GM19455 (cell line): ENCODE measurements around the gene CREB3L4.
A peak's percentile ranks its signal among the peaks of the same experiment; 100 is the strongest.

ENCODE experiments used
- ATAC-seq: cut with Tn5 transposase; IDR thresholded peaks from one replicate; pipeline ENCODE4 v1.9.1; 2021; ENCODE audit not compliant: unreplicated experiment

The CREB3L4 gene, protein sequence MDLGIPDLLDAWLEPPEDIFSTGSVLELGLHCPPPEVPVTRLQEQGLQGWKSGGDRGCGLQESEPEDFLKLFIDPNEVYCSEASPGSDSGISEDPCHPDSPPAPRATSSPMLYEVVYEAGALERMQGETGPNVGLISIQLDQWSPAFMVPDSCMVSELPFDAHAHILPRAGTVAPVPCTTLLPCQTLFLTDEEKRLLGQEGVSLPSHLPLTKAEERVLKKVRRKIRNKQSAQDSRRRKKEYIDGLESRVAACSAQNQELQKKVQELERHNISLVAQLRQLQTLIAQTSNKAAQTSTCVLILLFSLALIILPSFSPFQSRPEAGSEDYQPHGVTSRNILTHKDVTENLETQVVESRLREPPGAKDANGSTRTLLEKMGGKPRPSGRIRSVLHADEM

DNA sequence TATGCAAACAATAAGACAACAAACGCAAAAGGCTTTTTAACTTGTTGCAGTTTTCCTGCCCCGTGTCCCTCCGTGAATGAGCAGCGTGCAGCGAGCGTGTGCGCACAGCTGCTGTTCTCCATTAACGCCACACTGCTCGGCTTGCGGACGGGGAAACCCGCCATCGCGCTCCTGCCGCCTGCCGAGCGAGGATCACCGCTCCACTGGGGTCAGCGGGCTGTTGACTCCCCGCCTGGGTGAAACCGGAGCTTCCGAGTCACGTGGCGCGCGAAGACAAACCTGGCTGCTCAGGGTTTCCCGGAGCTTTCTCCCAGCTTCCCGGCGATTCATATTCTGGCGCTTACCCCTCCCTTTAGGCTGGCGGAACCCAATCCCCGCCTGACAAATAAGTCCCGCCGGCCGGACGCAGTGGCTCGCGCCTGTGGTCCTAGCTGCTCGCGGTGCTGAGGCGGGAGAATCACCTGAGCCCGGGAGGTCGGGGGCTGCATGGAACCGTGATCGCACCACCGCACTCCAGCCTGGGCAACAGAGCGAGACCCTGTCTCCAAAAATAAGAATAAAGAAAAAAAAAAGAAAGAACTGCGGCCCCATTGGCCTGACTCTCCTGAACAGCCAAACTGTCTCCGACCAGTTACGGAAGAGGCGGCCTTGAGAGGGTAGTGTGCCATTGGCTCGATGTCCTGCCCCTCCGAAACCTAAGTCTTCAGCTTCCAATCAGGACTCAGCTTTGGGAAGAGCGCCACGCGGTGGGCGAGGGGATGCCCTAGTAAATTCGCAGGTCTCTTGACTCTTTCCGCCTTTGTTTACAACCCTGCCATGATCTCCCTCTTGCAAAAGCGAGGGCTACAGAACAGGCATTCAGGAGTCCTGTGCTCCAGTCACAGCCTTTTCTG, at the start of gene CREB3L4:
CREB3L4 (plus strand) TSS at position 796 of the 893 bp plus-strand sequence. CDS start 624 bp downstream, outside the sequence.
- peak; percentile 73 for ATAC-seq

DNA sequence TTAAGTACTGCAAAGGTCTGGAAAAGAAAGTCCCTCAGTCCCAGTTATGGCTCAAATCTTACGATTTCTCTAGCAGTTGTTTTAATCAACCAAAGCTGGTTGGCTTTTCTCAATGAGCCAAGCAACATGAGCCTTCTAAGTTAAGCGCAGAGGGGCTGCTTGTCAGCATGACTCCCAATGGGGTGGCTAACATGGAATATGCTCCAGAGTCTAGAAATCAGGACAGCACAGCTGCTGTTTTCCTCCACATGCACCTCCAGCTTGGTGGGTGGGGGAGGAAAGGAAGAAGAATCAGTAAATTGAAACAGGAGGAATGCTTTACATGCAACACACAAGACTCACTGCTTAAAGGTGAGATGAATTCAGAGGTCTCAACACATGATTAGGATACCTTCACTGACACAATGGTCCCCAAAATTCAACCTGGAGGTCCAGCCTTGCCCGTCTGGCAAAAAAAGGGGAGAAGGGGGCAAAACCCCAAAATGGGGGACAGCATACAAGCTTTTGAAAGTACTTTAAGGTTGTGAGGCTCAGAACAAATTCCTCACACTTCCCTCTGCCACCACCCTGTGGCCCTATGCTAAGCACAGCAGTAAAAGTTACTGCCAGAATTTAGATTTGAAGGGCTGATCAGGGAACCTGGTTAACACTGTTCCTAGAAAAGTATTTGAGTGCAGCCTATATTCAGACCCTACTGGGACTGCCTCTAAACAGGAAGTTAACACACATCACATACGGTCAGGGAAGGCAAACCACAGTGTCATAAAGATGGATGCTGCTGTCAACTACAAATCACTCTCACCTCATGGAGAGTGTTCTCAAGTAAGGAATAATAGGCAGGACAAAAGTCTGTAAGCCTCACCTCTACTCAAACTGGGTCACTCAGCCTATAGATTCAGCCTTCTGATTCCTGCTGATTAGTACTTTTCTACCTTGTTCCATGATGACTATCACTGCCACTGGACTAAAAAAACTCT, 47.5 kb upstream of the CREB3L4 start:
- no peak for ATAC-seq

- no peak for ATAC-seq
Observed at GRCh38 chr1:153921080-153921802, 46.5 kb upstream of the CREB3L4 start.

- ATAC-seq, result no peak
Observed at GRCh38 chr1:153921803-153922075, 46.0 kb upstream of the CREB3L4 start.

DNA sequence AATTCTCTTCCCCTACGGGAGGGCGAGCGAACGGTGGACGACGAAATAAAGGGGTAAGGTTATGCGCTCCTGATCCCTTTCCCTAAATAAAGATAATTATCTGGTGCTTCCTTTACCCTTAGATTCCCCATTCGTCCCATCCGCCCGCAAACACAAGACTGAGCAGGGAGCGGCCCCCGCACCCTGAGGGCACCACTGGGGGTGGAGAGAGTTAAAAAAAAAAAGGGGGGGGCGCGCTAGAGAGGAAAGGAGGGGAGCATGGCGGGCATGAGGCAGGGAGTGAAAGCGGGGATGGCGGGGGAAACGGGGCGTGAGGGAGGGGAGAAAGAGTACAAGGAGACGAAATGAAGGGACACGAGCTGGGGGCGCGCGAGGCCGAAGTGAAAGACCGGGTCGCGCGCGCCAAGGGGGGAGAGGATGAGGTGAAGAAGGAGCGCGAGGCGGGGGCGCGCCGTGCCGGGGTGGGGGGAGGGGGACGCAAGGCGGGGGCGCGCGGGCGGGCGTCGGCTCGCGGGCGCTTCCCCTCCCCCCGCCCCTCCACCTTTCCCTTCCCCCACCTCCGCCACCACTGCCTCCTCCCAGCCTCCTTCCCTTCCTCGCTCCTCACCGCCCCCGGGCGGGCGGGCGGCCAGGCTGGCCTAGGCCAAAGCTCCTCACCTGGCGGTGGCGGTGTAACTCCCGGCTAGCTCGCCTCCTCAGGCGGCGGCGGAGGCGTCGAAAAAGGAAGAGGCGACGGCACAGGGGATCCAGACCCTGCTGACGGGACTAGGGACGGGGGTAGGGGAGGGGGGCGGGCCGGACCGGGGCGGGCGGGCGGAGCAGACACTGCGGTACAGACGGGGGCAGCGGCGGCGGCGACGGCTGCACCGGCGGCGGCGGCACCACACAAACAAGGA, 45.4 kb upstream of the CREB3L4 start:
- ATAC-seq, result peak; percentile 22

DNA sequence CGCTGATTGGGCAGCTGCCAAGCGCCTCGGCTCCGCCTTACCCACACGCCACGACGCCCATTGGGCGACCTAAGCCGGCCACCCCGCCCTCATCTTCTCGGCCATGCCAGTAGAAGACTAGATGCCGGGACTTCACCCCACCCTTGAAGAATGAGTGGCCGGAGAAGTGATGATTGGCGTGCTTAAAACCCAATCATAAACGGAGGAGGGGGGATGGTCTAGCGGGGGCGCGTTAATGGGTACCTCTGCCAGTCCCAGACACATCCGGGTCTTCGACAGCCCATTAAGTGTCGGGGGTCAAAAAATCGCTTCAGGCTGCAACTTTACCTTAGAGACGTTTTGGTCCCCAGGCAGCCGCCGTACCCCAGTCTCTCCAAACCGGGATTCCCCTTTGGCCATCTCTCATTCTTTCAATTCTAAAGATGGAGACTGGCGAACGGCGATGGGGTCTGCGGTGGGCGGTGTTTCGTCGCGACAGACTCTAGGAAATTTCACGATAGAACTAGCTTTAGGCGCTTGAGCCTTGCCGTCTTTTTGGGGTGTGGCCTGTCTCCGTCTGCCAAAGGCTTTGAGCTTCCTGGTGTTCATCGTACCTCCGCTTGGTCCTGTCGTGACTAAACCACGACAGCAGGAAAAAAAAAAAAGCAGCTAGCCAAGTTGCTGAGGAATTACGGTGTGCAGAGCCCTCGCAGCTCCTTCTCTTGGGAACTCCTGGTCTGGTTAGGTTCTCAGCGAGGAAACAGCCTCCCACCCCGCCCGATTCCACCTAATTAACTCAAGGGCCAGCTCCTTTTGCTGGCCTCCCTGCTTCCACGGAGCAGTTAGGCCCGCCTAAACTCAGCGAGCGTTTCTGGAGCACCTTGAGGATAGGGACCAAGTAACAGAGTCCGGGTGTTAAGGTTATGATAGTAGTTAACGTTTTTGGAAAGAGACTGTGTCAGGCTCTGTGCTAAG, 44.5 kb upstream of the CREB3L4 start, which contains the start of gene GATAD2B:
GATAD2B (minus strand) TSS at position 1 of the 954 bp plus-strand sequence. CDS start 94,625 bp downstream, outside the sequence.
- ATAC-seq, result peak; percentile 94

DNA sequence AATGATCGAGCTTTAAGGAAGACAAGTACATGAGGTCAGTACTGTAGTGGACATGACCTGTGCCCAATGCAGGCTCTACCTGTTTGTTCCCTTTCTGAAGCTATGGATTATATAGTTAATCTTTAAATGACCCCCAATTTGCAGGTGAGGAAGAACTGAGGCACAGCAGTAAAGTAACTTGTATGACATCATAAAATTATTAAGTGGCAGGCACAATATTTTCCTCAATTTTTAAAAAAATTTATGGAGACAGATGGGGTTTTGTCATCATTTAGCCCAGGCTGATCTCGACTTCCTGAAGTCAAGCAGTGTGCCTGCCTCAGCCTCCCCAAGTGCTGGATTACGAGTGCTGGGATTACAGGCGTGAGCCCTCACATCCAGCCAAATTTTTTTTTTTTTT, 41.3 kb upstream of the CREB3L4 start:
- ATAC-seq, result no peak

GRCh38 chr1:153928245-153928644, 39.5 kb upstream of the CREB3L4 start:
- ATAC-seq, result no peak

GRCh38 chr1:153928791-153929341, 38.8 kb upstream of the CREB3L4 start:
- ATAC-seq, result no peak

DNA sequence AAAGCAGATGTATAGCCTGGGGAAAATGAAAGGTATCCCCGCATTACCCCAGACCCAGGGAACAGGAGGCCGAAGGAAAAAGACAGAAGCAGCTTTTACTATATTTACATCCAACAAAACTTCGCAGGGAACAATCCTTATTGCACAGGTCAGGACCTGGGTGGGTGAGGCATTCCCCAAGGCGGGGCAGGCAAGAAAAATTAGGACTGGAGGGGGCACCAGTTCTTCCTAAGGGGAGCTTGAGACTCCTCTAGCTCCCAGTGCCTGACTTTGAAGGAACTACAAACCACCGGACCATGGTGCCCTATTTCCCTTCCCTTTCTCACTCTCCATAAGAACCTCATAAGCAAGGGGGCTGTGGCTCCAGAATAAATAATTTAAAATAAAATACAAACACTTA, 38.3 kb upstream of the CREB3L4 start:
- ATAC-seq, result no peak

GRCh38 chr1:153929981-153930948, 37.4 kb upstream of the CREB3L4 start:
- ATAC-seq, result no peak

GRCh38 chr1:153932156-153933131, 35.3 kb upstream of the CREB3L4 start:
- no peak for ATAC-seq

- ATAC-seq, result no peak
Observed at GRCh38 chr1:153933430-153933829, 34.3 kb upstream of the CREB3L4 start.

DNA sequence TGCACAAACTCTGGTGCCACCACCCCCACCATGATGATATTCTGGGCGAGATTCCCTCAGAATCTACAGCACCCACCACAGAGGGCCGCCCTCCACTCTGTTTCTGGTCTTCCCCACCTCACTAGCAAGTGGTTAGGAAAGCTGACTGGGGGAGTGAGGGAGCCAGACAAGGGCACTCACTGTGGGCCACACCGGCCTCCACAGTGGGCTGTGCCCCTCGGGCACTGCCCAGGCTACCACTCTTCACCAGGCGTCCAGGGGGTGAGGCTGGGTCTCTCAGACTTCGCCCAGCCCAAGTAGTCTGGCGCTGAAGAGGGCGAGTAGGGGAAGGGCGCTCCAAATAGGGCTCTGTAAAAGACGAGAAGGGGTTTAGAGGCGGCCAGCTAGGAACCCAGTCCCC, 33.7 kb upstream of the CREB3L4 start:
- no peak for ATAC-seq

DNA sequence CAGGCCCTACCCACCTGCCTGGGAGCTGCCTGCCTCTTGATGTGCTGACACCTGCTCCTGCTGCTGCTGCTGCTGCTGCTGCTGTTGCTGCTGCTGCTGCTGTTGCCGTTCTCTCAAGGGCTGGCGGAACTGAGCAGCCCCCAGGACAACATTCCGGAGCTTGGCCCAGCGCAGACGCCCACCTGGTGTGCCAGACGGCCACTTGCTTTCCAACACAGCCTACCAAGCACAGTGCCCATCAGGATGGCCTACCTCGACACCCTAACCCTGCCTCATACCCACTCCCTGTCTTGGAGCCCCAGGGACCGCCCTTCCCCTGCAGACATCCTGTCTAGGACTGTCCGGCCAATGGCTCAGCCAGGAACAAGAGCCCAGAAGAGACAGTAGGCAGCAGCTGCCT, 33.0 kb upstream of the CREB3L4 start:
- no peak for ATAC-seq
